HepG2 (cell line): Measurements from ENCODE around the gene SS18L1. TPM values are rescaled to one million over a fixed set of nuclear protein-coding genes. Genes with fewer than 3 reads are reported as not detected.
A peak's percentile ranks its signal among the peaks of the same experiment; 100 is the strongest.

Experiments
- DZIP1 ChIP-seq: sonication (generic); formaldehyde crosslinking; IDR thresholded peaks from 2 replicates; pipeline ENCODE4 v1.5.0; 2020; ENCODE audit warnings: mild to moderate bottlenecking, missing genetic modification reagents
- EHMT2 ChIP-seq: fragments of 200-600 bp; sonication (generic); IDR thresholded peaks from 2 replicates; pipeline ENCODE4 v1.7.0; 2017; ENCODE audit warnings: antibody characterized with exemption, low read depth, low read length, borderline replicate concordance
- GATAD1 ChIP-seq: IDR thresholded peaks from 2 replicates; pipeline ENCODE4 v1.6.1; 2016; ENCODE audit warnings: missing genetic modification reagents, missing compliant biosample characterization
- GTF2F1 ChIP-seq: fragments of 150-350 bp; IDR thresholded peaks from 2 replicates; pipeline ENCODE4 v1.6.1; 2014; ENCODE audit warnings: low read length
- NCOA5 ChIP-seq: sonication (generic); formaldehyde crosslinking; IDR thresholded peaks from 2 replicates; pipeline ENCODE4 v1.4.0; 2020; ENCODE audit warnings: missing genetic modification reagents
- POLR2G ChIP-seq: fragments of 200-400 bp; formaldehyde crosslinking; IDR thresholded peaks from 2 replicates; pipeline ENCODE4 v1.6.1; 2018; ENCODE audit warnings: mild to moderate bottlenecking, low read depth, low read length, moderate library complexity
- PPARG ChIP-seq: conservative IDR thresholded peaks from 2 replicates; pipeline ENCODE4 v1.6.1; 2016; ENCODE audit warnings: missing biosample characterization, missing genetic modification reagents
- SATB2 ChIP-seq: sonication (generic); formaldehyde crosslinking; IDR thresholded peaks from 2 replicates; pipeline ENCODE4 v1.5.0; 2020; ENCODE audit warnings: missing genetic modification reagents
- TBX3 ChIP-seq: fragments of 450-650 bp; IDR thresholded peaks from 2 replicates; pipeline ENCODE4 v1.6.1; 2017; ENCODE audit warnings: antibody characterized with exemption, mild to moderate bottlenecking, inconsistent platforms, borderline replicate concordance
- THYN1 ChIP-seq: sonication (generic); formaldehyde crosslinking; IDR thresholded peaks from 2 replicates; pipeline ENCODE4 v1.8.1; 2023; ENCODE audit warnings: low read depth, mild to moderate bottlenecking, moderate library complexity, missing genetic modification reagents, borderline replicate concordance
- ZNF124 ChIP-seq: sonication (generic); formaldehyde crosslinking; IDR thresholded peaks from 2 replicates; pipeline ENCODE4 v1.4.0; 2020; ENCODE audit warnings: missing genetic modification reagents
- ZNF180 ChIP-seq: sonication (generic); formaldehyde crosslinking; IDR thresholded peaks from 2 replicates; pipeline ENCODE4 v1.4.0; 2020; ENCODE audit warnings: low read depth, missing genetic modification reagents, borderline replicate concordance
- polyA plus RNA-seq, 8 experiments: library from polyadenylated mRNA; depleted of rRNA in 3 of 8; stranded (reverse) in 7 of 8; unstranded in 1 of 8; fragments of >200 nt; fragmentation: Illumina TruSeq in 4 of 8; extraction: Trizol in 4 of 8; gene quantifications; 2 replicates each; pipeline versions ENCODE4 v1.2.1 to v1.2.3, GENCODE V29; 2011 to 2016; ENCODE audit warnings: low read depth in 4 of 8, missing spikeins in 1 of 8, mixed read lengths in 1 of 8; ENCODE audit not compliant: insufficient read depth in 1 of 8
- total RNA-seq, 5 experiments: library from RNA; depleted of rRNA; stranded (reverse); fragments of >200 nt; fragmentation: Illumina TruSeq; extraction: Trizol; gene quantifications; 2 replicates each; pipeline ENCODE4 v1.2.3, GENCODE V29; 2016; ENCODE audit warnings: low read depth in 1 of 5
- TF ChIP-seq, protein P1 (sequence below), 2 experiments: fragments of 450-650 bp in 1 of 2; sonication (generic) in 1 of 2; formaldehyde crosslinking in 1 of 2; IDR thresholded peaks; 2 replicates each; pipeline versions ENCODE4 v1.6.1 to v1.8.0; 2016 to 2022; ENCODE audit warnings: antibody characterized with exemption in 1 of 2, mild to moderate bottlenecking in 1 of 2, missing genetic modification reagents in 1 of 2
- TF ChIP-seq, protein P2 (sequence below): sonication (generic); formaldehyde crosslinking; conservative IDR thresholded peaks from 2 replicates; pipeline ENCODE4 v1.8.0; 2022; ENCODE audit warnings: missing genetic modification reagents

The SS18L1 gene
- total and polyA plus RNA-seq, 2 of the 13 experiments (the other 11 are each of a cell fraction or from before 2014, with no cell fraction given) = 17.8 to 27.6 TPM

- TF ChIP-seq, protein P1, sequence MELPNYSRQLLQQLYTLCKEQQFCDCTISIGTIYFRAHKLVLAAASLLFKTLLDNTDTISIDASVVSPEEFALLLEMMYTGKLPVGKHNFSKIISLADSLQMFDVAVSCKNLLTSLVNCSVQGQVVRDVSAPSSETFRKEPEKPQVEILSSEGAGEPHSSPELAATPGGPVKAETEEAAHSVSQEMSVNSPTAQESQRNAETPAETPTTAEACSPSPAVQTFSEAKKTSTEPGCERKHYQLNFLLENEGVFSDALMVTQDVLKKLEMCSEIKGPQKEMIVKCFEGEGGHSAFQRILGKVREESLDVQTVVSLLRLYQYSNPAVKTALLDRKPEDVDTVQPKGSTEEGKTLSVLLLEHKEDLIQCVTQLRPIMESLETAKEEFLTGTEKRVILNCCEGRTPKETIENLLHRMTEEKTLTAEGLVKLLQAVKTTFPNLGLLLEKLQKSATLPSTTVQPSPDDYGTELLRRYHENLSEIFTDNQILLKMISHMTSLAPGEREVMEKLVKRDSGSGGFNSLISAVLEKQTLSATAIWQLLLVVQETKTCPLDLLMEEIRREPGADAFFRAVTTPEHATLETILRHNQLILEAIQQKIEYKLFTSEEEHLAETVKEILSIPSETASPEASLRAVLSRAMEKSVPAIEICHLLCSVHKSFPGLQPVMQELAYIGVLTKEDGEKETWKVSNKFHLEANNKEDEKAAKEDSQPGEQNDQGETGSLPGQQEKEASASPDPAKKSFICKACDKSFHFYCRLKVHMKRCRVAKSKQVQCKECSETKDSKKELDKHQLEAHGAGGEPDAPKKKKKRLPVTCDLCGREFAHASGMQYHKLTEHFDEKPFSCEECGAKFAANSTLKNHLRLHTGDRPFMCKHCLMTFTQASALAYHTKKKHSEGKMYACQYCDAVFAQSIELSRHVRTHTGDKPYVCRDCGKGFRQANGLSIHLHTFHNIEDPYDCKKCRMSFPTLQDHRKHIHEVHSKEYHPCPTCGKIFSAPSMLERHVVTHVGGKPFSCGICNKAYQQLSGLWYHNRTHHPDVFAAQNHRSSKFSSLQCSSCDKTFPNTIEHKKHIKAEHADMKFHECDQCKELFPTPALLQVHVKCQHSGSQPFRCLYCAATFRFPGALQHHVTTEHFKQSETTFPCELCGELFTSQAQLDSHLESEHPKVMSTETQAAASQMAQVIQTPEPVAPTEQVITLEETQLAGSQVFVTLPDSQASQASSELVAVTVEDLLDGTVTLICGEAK (IDR thresholded peaks at IDR 0.05) = no peak
- TF ChIP-seq, protein P1 (CRISPR knock-in tag; IDR thresholded peaks at IDR 0.05) = 0 out of 2 replicates have a peak, but pooled peaks have one; percentile 34
- TF ChIP-seq, protein P2, sequence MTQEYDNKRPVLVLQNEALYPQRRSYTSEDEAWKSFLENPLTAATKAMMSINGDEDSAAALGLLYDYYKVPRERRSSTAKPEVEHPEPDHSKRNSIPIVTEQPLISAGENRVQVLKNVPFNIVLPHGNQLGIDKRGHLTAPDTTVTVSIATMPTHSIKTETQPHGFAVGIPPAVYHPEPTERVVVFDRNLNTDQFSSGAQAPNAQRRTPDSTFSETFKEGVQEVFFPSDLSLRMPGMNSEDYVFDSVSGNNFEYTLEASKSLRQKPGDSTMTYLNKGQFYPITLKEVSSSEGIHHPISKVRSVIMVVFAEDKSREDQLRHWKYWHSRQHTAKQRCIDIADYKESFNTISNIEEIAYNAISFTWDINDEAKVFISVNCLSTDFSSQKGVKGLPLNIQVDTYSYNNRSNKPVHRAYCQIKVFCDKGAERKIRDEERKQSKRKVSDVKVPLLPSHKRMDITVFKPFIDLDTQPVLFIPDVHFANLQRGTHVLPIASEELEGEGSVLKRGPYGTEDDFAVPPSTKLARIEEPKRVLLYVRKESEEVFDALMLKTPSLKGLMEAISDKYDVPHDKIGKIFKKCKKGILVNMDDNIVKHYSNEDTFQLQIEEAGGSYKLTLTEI (CRISPR knock-in tag) = no peak; the same call in 1 of the 2 replicates
- TF ChIP-seq NCOA5 (CRISPR knock-in tag) = no peak
- TF ChIP-seq GTF2F1 = no peak
- peak; percentile 96; the same call in 1 of the 2 replicates for TF ChIP-seq DZIP1 (CRISPR knock-in tag)
- no peak for TF ChIP-seq TBX3
- TF ChIP-seq ZNF180 (CRISPR knock-in tag) = 0 out of 2 replicates have a peak, but pooled peaks have one; percentile 36
- TF ChIP-seq ZNF124 (CRISPR knock-in tag) = no peak; the same call in 1 of the 2 replicates
- TF ChIP-seq THYN1 (CRISPR knock-in tag) = no peak
- TF ChIP-seq EHMT2 = no peak
- peak; percentile 8; the same call in 1 of the 2 replicates for TF ChIP-seq GATAD1 (CRISPR knock-in tag)
- peak; percentile 57 for TF ChIP-seq POLR2G
- TF ChIP-seq SATB2 (CRISPR knock-in tag) = peak; percentile 39; the same call in 1 of the 2 replicates
- TF ChIP-seq PPARG (CRISPR knock-in tag) = no peak; the same call in 1 of the 2 replicates
Observed at GRCh38 chr20:62121776-62122653, 21.6 kb upstream of the SS18L1 start, which contains the start of gene LSM14B (continued).
